Muscle of arm (tissue), 14 donors: ENCODE data around the gene C17orf78. TPM values are rescaled to one million over a fixed set of nuclear protein-coding genes. Genes with fewer than 3 reads are reported as not detected.
"Not testable (repeated sequence)": the region's sequence is repeated elsewhere in the genome, so short reads cannot be mapped to it uniquely, and the experiment has no call there.

Experiments used
- DNase-seq: peaks from one replicate; pipeline ENCODE4 v3.0.0-alpha.2; 2013
- long read RNA-seq, 11 donors: transcript quantifications; one replicate each; lab custom pipeline, GENCODE V29; 2026
- polyA plus RNA-seq, 12 donors: library from polyadenylated mRNA; unstranded; fragments of 120-200 nt; gene quantifications; one replicate each; pipeline ENCODE4 v1.2.1, GENCODE V29; 2013; ENCODE audit not compliant: insufficient read length in 12 of 12

C17orf78 gene
- polyA plus RNA-seq = under 1 TPM in 5 of 12 donors, not detected in 7; 0.12 to 0.29 (median 0.19) TPM
- long read RNA-seq, donor 1 = 0 reads
- long read RNA-seq, donor 2 = 0 reads
- long read RNA-seq, donor 3 = 0 reads
- long read RNA-seq, donor 4 = 0 reads
- long read RNA-seq, donor 5 = 0 reads
- long read RNA-seq, donor 6 = 0 reads
- long read RNA-seq, donor 7 = 0 reads
- long read RNA-seq, donor 8 = 0 reads
- long read RNA-seq, donor 9 = 0 reads
- long read RNA-seq, donor 10 = 0 reads
- long read RNA-seq, donor 11 = 0 reads

- no peak for DNase-seq
These were observed at the start of gene C17orf78 for GRCh38 chr17:37375706-37376105. TSS of gene C17orf78 (plus strand) at chr17:37375985. CDS start at chr17:37376093, 108 bp downstream.

GRCh38 chr17:37327341-37328090, 48.3 kb upstream of the C17orf78 start:
- DNase-seq = no peak

- no peak for DNase-seq
These were observed 36.9 kb upstream of the C17orf78 start for GRCh38 chr17:37338847-37339246.

- DNase-seq = no peak
These were observed 36.5 kb upstream of the C17orf78 start for GRCh38 chr17:37339321-37339720.

GRCh38 chr17:37340804-37341203, 35.0 kb upstream of the C17orf78 start:
- no peak for DNase-seq

GRCh38 chr17:37342589-37342988, 33.2 kb upstream of the C17orf78 start:
- DNase-seq = no peak

GRCh38 chr17:37344519-37344918, 31.3 kb upstream of the C17orf78 start:
- no peak for DNase-seq

GRCh38 chr17:37346863-37347402, 28.9 kb upstream of the C17orf78 start:
- not testable (repeated sequence) for DNase-seq

- DNase-seq = not testable (repeated sequence)
These were observed 18.8 kb upstream of the C17orf78 start for GRCh38 chr17:37356796-37357569.

GRCh38 chr17:37358098-37358829, 17.5 kb upstream of the C17orf78 start:
- peak; percentile 68 for DNase-seq

GRCh38 chr17:37358830-37359681, 16.7 kb upstream of the C17orf78 start:
- peak; percentile 87 for DNase-seq

- DNase-seq = no peak
These were observed 16.1 kb upstream of the C17orf78 start for GRCh38 chr17:37359682-37360188.

- DNase-seq = no peak
These were observed 15.2 kb upstream of the C17orf78 start for GRCh38 chr17:37360632-37361031.

GRCh38 chr17:37361543-37361942, 14.2 kb upstream of the C17orf78 start:
- DNase-seq = no peak

- DNase-seq = no peak
These were observed 10.2 kb upstream of the C17orf78 start for GRCh38 chr17:37365589-37365988.

GRCh38 chr17:37368577-37368976, 7.2 kb upstream of the C17orf78 start:
- DNase-seq = no peak

- DNase-seq = peak; percentile 52
These were observed 2.1 kb upstream of the C17orf78 start for GRCh38 chr17:37373530-37374159.

- no peak for DNase-seq
These were observed 6.3 kb downstream of the C17orf78 start for GRCh38 chr17:37382056-37382455.

- no peak for DNase-seq
These were observed 8.9 kb downstream of the C17orf78 start for GRCh38 chr17:37384560-37385149.
